Neutrophil (primary cell): ENCODE data around the gene G3BP1.

Experiments
- H3K27ac ChIP-seq: fragments of 200-600 bp; sonication (generic); 2 replicates; pipeline ENCODE4 v1.5.1; 2016; ENCODE audit warnings: mild to moderate bottlenecking, moderate library complexity
- H3K27me3 ChIP-seq: fragments of 200-600 bp; sonication (generic); 2 replicates; pipeline ENCODE4 v1.6.0; 2016; ENCODE audit warnings: mild to moderate bottlenecking
- H3K36me3 ChIP-seq: fragments of 200-600 bp; sonication (generic); 2 replicates; pipeline ENCODE4 v1.5.1; 2017
- H3K4me1 ChIP-seq, 2 experiments: fragments of 200-600 bp in 1 of 2; sonication (generic) in 1 of 2; 1 replicate in 1 of 2; 2 replicates in 1 of 2; pipeline versions ENCODE4 v1.5.1 to v1.6.1; 2013 to 2016; ENCODE audit warnings: low read depth in 1 of 2, low read length in 1 of 2, mild to moderate bottlenecking in 1 of 2, moderate library complexity in 1 of 2; ENCODE audit not compliant: control insufficient read depth in 1 of 2, insufficient read depth in 1 of 2
- H3K4me3 ChIP-seq, 2 experiments: fragments of 200-600 bp in 1 of 2; sonication (generic) in 1 of 2; 1 replicate in 1 of 2; 2 replicates in 1 of 2; pipeline ENCODE4 v1.5.1; 2013 to 2016; ENCODE audit warnings: low read depth in 1 of 2, low read length in 1 of 2, mild to moderate bottlenecking in 1 of 2, moderate library complexity in 1 of 2
- H3K9me3 ChIP-seq: fragments of 200-600 bp; sonication (generic); 2 replicates; pipeline ENCODE4 v1.5.1; 2016
- TF ChIP-seq, protein P1 (sequence below): fragments of 200-600 bp; sonication (generic); IDR thresholded peaks from 2 replicates; pipeline ENCODE4 v1.5.1; 2016; ENCODE audit warnings: antibody characterized with exemption

Gene G3BP1

DNA sequence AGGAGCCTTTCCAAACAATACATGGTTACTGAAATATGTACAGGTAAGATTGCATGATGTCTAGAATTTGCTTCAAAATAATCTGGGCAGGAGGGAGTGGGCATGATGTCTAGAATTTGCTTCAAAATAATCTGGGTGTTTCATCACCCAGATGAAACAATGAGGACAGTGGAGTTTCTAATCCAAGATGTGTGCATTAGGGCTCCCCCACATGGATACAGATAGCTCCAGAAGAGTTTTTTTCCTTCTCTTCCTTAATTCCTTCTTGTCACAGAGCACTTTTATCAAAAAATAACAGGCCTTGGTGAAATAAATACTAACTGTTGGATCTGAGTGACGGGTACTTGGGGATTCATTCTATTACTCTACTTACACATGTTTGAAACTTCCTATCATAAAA, 28.2 kb upstream of the G3BP1 start:
- peaks cover 56% of the 10 kb centered on the region for H3K36me3 ChIP-seq
- no peaks in the 10 kb centered on the region for H3K27me3 ChIP-seq
- H3K4me1 ChIP-seq, result peaks cover 20 to 21% of the 10 kb centered on the region in 2 experiments
- H3K9me3 ChIP-seq, result no peaks in the 10 kb centered on the region
- H3K27ac ChIP-seq, result no peak overlapping the region
- TF ChIP-seq, protein P1, sequence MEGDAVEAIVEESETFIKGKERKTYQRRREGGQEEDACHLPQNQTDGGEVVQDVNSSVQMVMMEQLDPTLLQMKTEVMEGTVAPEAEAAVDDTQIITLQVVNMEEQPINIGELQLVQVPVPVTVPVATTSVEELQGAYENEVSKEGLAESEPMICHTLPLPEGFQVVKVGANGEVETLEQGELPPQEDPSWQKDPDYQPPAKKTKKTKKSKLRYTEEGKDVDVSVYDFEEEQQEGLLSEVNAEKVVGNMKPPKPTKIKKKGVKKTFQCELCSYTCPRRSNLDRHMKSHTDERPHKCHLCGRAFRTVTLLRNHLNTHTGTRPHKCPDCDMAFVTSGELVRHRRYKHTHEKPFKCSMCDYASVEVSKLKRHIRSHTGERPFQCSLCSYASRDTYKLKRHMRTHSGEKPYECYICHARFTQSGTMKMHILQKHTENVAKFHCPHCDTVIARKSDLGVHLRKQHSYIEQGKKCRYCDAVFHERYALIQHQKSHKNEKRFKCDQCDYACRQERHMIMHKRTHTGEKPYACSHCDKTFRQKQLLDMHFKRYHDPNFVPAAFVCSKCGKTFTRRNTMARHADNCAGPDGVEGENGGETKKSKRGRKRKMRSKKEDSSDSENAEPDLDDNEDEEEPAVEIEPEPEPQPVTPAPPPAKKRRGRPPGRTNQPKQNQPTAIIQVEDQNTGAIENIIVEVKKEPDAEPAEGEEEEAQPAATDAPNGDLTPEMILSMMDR, result no peak
- no peak overlapping the region for H3K4me3 ChIP-seq

DNA sequence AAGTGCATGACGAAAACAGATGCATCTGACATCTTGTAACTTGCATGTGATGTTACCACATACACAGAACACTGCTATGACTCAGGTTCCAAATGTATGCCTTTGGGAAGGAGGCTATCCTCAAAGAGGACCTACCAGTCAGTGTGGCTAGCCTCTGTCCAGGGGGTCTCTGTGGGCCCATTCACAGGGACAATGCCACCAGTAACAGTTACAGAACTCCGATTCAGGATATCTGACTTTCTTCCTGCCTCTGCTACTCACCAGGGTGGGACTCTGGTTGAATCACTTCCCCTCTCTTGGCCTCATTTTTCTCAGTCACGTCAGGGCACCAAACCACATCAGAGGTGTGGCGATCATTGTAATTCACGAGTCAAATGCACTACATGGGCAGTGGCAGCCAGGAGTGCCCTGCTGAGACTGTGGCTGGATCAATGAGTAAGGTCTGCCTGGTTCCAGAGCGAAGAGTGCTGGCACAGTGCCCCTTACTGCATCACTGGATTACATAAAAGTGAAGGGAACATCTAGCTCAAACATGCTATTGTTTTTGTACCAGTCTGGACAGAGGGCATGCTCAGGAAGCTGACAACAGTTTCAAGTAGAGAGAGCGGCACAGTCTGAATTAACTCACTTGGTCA, 26.6 kb upstream of the G3BP1 start:
- H3K4me1 ChIP-seq, result peaks cover 20 to 23% of the 10 kb centered on the region in 2 experiments
- no peaks in the 10 kb centered on the region for H3K27me3 ChIP-seq
- H3K4me3 ChIP-seq, result no peak overlapping the region
- TF ChIP-seq, protein P1, result no peak
- H3K9me3 ChIP-seq, result no peaks in the 10 kb centered on the region
- H3K36me3 ChIP-seq, result peaks cover 46% of the 10 kb centered on the region
- peak overlapping the region; percentile 54 for H3K27ac ChIP-seq

DNA sequence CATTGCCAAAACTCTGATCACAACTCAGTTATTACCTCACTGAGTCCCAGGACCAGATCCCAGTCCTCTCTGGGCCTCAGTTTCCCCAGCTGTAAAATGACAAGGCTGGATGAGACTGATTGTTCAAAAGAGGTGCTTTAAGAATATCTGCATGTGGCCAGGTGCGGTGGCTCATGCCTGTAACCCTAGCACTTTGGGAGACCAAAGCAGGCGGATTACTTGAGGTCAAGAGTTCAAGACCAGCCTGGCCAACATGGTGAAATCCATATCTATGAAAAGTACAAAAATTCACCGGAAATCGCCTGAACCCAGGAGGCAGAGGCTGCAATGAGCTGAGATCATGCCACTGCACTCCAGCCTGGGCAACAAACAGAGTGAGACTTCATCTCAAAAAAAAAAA, 21.6 kb upstream of the G3BP1 start:
- peaks cover 40 to 52% of the 10 kb centered on the region in 2 experiments for H3K4me1 ChIP-seq
- H3K27ac ChIP-seq, result no peak overlapping the region
- no peaks in the 10 kb centered on the region for H3K9me3 ChIP-seq
- no peaks in the 10 kb centered on the region for H3K27me3 ChIP-seq
- TF ChIP-seq, protein P1, result no peak
- H3K36me3 ChIP-seq, result peaks cover 12% of the 10 kb centered on the region
- no peak overlapping the region for H3K4me3 ChIP-seq

DNA sequence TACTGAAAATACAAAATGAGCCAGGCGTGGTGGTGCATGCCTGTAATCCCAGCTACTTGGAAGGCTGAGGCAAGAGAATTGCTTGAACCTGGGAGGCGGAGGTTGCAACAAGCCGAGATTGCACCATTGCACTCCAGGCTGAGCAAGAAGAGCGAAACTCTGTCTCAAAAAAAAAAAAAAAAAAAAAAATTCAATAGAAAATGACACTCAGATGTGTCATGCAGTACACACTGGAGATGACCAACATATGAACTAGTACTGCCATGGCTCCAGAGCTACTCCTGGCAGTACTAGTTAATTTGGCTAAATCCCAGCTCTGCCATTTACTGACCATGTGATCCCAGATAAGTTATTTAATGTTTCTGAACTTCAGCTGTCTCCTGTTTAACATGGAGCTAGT, 20.7 kb upstream of the G3BP1 start:
- Histone ChIP-seq H3K27ac (peak overlapping the region; percentile 46), H3K27me3 (no peaks in the 10 kb centered on the region)
- TF ChIP-seq, protein P1, result no peak

DNA sequence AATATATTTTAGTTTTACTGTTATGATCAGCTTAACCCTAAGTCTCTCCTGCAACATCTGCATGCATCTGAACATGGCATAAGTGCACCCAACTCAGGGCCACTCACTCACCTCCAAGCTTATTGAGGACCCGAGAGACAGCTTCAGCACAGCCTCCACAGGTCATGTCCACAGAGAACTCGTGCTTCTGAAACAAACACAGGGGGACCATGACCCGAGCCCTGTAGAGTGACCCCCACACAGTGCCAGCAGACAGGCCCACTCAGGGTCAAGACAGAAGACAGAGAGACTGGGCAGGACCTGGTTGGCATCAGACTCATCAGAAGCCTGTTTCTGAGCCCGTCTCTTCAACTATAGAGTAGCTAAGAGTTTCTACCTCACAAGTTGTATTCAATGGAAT, 20.2 kb upstream of the G3BP1 start:
- H3K4me1 ChIP-seq, result peaks cover 37 to 45% of the 10 kb centered on the region in 2 experiments
- H3K9me3 ChIP-seq, result no peaks in the 10 kb centered on the region
- H3K36me3 ChIP-seq, result no peaks in the 10 kb centered on the region
- peak overlapping the region; percentile 36 for H3K27ac ChIP-seq
- TF ChIP-seq, protein P1, result no peak
- no peak overlapping the region for H3K4me3 ChIP-seq
- no peaks in the 10 kb centered on the region for H3K27me3 ChIP-seq

More for the DNA sequence above, 20.7 kb upstream of the G3BP1 start:
- no peaks in the 10 kb centered on the region for H3K9me3 ChIP-seq
- peaks cover 38 to 45% of the 10 kb centered on the region in 2 experiments for H3K4me1 ChIP-seq
- peaks cover 3% of the 10 kb centered on the region for H3K36me3 ChIP-seq
- H3K4me3 ChIP-seq, result no peak overlapping the region
